GM18498 (cell line): ENCODE measurements around the gene SLC13A2.

Experiments used
- ATAC-seq: cut with Tn5 transposase; IDR thresholded peaks from one replicate; pipeline ENCODE4 v1.9.1; 2021; ENCODE audit warnings: mild to moderate bottlenecking, moderate library complexity; ENCODE audit not compliant: unreplicated experiment

The SLC13A2 gene

DNA sequence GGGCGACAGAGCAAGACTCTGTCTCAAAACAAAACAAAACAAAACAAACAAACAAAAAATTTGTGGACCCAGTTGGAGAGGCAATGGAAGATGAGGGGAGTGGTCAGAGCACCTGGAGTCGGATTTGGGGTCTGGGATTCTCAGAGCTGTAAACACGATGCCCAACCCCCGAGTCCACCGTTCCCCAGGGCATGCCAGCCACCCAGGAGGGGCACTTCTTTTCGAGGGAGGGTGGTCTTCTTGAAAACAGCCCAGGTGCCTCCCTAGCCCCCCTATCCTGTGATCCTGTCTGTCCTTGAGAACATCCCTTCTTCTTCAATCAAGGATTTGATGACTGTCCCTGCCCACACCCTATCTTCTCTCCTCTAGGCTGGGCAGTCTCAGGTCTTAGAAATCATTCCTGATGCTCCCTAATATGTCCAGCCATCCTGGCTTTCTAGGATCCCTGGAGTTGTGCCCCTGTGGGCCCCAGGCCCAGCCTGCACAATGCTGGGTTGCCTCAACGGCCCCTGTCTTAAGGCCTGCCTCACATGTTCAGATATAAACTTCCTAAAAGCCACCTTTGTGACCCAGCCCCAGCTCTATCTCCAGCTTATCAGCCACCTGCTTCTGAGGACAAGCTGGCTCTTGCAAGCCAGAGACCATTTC, 3.1 kb upstream of the SLC13A2 start:
- ATAC-seq = no peak

DNA sequence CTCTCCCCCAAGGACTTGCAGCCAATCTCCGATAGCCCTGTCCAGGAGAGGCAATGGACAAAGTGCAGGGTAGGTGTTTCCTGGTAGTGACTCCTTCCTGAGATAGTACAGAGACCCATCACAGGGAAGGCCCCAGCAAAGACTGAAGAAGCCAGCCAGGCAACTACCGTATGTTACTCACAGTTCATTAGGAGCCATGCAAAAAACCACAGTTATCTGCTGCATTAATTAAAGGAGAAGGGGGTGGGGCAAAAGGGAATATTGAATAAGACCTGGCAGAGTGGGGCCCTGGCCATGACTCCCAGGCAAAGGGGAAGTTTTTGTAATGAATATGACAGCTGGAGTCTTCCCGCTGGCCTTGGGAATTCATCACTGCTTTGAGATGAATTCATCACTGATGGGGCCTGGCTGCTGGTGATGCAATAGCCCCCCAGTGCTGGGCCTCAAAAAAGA, 2.5 kb upstream of the SLC13A2 start:
- ATAC-seq = no peak

DNA sequence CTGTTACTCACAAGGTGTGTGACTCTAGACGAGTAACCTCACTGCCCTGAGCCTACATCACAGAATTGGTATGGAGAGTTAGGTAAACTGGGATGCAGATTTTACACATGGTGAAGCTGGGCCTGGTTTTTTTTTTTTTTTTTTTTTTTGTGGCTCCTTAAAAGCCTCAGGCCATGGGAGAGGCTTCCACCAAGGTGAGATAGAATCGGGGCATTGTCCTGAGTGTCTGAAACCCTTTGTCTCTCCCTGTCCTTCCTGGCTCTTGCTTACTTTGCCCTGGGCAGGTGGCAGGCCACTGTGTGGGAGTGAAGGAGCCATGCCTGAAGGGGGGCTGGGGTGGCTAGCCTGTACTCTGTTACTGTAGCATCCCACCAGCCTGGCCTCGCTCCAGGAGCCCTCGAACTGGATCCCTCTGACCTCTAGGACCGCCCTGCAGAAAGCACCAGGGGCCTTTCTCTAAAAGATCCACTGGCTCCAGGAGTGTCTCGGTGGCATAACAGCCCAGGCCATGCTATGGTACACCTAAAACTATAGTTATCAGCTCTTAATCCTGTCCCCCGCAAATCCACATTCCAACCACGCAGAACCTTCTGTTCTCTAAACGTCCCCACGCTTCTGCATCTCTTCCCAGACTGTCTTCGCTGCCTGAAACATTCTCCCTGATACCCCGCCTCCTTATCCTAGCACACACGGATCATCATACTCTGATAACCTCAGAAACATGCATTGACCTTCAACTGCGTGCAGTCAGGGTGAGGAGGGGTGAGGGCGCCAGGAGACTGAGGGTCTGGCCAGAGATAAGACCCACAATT, 1.7 kb upstream of the SLC13A2 start:
- no peak for ATAC-seq

DNA sequence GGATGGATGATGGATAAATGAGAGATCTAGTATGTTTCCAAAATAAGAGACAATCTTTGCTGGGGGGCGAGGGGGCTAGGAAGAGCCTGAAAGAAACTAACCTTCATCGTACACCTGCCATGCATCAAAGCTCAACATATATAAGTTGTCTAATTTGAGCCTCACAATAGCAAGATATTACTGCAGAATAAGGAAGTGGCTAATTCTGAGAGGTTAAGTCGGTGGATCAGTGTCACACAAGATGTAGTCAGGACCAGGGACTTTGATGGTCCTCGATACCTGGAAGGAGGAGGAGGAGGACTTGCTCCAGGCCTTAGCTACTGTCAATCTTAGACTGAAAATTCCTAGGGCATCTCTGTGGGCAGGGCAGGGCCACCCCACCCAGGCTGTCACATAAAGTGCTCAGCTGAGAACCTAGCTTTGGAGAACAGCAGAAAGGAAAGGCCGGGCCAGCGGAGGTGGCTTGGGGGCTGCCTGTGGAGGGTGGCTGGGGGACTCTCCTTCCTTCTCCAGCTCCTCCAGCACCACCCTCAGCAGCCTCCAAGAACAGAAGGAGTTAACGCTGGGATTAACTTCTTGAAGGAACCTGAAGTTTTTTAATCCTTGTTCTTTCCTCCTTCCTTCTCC, 460 bp upstream of the SLC13A2 start:
- ATAC-seq = no peak

DNA sequence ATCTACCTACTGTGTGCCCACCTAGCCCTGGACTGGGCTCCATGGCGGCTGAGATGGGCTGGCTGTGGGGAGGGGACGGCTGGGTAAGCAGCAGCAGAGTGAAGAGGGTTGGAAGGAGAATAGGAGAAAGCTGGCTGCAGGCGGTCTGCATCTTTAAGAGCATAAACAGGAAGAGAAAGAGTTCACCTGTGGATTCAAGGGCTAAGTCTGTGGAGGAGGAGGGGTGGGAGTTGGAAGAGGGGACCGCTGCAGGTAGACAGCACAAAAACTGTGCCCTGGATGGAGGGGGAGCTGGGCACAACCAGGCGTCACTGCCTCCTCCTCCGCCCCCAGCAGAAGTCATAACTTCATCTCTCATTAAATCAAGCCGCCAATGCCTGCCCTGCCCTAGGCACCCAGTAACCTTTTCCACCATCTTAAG, 677 bp downstream of the SLC13A2 start:
- ATAC-seq = no peak

DNA sequence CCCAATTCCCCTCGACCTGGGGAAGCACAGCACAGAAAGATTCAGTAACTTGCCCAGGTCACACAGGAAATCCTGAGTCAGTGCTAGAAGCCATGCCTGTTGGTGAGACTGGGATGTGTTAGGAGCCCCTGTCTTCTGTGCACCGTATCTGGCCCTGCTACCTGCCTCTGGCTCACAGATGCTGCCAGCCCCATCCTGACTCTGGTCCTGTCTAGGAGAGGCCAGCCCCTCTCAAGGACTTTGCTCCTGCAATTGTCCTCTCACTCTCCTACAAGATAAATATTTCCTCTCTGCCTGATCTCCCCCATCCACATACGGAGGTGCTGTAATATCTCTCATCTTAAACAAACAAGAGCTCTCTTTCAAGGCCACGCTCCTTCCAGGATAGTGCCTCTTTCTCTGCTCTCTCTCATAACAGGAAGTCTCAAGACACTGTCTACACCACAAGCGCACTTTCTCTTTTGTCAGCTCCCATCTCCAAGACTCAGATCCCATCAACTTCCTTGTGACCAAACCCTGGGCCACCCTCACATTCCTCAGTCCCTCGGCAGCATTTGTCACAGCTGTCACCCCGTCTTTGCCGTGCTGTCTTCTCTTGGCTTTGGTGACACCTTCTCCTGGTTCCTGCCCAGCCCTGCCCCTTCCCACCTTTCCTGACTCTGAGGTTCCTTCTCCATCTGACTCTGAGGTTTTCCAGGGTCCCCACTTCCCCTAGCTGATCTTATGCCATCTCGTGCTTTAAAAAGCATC, 1.9 kb downstream of the SLC13A2 start:
- ATAC-seq = no peak

DNA sequence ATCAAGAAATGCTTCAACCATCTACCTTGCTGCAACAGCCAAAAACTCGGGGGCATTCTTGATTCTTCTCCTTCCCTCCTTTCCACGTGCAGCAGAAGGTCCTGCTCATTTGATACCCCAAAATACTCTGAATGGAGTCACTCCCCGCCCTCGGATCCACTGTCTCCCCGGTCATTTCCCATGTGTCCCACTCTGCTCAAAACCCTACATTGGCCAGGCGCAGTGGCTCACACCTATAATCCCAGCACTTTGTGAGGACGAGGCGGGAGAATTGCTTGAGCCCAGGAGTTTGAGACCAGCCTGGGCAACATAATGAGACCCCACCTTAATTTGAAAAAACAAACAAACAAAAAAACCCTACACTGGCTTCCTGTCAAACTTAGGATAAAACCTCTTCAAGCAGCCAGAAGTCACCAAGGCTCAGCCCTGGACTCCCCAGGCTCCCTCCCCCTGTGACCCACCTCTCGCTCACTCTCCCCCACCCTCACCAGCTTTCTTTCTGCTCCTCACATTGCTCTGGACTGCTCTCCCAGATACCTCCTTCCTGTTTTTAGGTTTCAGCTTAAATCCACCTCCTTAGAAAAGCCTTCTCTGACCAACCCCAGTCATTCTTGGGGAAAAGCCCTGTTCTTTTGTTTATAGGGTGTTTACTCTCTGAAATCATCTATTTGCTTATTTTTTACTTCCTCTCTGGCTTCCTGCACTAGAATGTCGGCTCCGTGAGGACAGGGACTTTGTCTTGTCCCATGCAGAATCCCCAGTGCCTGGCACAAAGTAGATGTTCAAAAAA, 2.8 kb downstream of the SLC13A2 start:
- ATAC-seq = no peak

DNA sequence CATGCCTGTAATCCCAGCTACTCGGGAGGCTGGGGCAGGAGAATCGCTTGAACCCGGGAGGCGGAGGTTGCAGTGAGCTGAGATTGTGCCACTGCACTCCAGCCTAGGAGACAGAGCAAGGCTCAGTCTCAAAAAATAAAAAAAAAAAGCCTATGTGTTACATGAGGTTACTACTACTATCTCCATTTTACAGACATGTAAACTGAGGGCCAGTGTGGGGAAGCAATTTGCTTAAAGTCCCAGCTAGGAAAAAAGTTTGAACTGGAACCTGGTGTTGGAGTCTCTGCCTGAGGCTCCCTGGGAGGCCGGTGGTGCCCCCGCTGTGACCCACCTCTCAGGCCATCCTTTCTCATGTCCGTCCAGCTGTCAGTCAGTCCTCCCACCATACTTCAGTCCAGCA, 4.5 kb downstream of the SLC13A2 start:
- ATAC-seq = no peak

DNA sequence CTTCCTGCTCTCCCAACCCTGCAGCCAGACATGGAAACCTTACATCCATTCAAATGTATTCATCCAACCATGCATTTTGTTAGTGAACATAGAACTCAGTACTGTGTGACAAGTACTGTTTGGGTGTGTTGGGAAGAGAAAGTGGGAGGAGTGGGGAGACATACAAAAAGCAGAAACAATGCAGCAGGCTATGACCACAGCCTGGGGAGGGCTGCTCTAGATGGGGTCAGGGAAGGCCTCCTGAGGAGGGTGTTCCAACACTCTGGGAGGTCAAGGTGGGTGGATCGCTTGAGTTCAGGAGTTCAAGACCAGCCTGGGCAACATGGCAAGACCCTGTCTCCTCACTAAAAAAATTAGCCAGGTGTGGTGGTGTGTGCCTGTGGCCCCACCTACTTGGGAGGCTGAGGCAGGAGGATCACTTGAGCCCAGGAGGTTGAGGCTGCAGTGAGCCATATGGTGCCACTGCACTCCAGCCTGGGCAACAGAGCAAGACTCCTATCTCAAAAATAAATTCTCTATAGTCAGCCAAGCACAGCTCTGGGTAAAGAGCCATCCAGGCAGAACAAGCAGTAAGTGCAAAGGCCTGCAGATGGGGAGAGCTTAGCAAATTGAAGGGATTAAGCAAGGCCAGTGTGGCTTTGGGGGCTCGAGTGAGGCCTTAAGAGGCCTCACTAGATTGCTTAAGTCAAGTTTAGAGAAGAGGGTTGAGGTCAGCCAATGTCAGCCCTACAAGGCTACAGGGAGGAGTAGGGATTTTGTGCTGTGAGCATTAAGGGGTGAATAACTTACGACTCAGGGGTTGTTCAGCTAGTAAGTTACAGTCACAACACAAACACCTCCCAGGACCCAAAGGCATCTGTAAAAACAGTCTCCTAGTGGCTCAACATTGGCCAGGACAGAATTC, 5.5 kb downstream of the SLC13A2 start:
- no peak for ATAC-seq

DNA sequence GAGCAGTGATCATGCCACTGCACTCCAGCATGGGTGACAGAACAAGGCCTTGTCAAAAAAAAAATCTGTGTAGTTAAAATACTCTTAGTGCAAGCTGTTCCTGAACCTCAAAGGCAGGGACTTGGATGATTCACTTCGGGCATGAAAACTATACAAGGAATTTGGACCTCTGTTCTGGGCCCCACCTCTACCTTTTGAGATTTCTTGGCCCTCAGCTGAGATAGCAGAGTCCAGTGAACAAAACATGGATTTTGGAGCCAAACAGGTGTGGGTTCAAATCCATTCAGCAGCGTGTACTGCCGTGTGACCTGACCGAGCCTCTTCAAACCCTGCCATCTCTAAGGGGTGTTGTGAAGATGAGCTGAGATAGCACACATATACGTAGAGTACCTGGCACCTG, 6.8 kb downstream of the SLC13A2 start:
- ATAC-seq = no peak

DNA sequence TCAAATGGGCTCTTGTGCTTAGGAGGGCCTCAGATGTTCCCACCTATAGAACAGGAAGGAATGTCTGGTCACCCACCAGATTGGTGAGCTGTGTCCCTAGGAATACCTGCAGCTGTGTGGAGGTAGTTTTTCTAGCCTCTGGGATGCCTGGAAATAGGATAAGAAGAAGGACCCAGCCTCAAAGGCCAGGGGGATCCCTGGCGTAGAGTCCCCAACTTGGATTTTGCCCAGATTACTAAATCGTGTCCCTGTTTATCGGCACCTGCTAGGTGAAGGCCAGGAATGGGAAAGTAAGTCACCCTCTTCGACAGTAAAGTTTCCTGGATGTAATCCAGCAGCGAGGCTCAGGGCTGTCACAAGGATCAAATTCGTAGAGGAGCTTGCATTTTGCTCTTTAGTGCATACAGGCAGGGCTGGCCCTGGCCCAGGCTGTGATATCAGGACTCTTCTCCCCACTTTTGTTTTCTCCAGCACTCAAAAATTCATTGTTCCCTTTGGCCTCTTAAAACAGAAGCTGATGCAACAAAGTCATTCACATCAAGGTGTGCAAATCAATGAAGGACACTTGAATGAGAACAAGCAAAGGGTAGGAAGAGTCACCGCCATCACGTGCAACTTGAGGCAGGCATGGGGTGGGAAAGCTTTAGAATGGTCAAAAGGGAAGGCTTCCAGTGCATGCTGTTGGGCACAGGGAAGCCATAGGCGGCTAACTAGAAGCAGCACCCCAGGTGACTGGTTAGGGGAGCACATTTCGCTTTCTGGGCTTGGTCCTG, 7.5 kb downstream of the SLC13A2 start:
- no peak for ATAC-seq

DNA sequence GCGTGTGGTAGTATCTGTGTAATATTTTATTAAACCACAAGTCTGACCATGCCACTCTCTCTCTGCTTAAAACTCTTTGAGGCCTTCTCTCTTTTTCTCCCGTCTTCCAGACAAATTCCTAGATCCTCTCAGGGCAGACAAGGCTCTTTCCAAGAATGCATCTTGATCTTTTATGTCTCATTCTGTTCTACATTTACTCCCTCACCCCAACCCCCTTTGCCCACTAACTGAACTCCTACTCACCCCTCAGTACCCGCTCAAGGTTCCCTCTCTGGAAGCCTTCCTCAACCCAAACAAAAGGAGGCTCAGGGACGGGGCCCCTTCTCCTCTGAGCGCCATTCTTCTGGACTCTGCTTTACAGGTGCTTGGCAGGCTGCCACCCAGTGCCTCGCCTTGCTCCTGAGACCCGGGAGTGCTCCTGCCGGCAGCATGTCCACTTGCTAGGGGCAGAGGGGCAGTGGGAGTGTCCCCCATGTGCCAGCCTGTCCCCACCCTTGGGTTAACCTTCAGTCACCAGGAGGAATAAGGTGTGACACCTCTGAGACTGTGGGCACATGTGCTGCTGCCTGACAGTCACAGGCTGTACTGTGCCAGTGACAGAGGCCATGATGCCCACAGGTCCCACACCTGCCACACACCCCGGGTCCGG, 9.2 kb downstream of the SLC13A2 start:
- ATAC-seq = no peak

DNA sequence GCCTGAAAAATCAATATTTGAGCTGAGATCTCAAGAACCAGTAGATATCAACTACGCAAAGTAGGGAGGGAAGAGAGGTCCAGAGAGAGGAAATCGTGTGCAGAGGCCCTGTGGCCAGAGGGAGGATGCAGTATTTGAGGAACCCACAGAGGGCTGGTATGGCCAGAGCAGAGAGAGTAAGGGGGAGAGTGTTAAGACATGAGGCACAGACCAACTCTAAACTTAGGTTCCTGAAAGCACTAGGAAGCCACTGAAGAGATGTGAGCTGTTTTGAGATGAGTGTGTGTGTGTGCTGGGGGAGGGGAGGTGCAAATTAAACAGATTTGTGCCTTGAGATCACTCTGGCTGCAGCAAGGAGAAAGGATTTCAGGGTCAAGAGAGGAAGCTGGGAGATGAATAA, 10.9 kb downstream of the SLC13A2 start:
- ATAC-seq = peak; percentile 89

DNA sequence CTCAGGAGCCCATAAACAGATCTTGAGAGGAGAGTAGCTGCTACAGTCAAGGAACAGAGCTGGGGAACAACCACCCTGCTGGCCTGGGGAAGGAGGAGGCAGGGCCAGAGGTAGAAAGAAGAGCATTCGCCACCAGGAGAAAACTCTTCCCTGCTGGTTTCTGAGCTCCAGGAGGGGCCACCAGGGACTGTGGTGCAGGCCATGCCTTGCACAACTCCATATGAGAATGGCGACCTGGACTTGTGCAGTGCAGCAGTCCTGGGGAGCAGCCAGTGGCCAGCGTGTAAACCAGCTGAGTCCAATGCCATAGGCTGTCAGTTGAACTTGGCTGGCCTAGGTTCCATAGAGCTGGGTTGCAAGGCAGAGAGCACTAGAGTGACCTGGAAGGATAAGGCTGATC, 11.6 kb downstream of the SLC13A2 start:
- ATAC-seq = no peak

DNA sequence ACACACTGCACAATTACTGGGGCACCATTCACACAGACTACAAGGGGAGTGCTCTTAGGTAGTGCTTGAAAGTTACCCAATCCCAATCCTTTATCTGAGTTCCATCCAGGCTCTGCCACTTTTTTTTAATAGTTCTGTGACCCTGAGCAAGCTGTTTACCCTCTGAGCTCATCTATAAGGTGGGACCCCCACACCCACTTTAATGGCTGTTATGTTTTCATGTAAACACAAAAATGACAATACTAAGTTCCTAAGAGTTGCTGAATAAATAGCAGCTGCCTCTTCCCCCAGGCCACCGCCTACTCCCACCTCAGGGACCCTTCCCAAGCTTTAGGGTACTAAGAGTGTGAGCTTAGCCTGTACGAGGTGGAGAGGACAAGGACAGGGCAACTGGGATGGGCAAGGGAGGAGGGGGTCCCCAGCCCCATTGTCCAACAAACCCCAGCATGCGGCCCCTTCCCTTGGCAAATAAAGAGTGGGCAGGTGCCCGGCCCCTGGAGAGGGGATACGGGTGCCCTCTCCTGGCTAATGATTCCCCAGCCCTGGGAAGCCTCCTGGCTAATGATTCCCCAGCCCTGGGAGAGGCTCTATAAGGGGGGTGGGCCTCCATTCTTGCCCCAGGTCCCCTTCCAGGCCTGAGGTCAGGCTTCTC, 14.6 kb downstream of the SLC13A2 start:
- ATAC-seq = no peak

DNA sequence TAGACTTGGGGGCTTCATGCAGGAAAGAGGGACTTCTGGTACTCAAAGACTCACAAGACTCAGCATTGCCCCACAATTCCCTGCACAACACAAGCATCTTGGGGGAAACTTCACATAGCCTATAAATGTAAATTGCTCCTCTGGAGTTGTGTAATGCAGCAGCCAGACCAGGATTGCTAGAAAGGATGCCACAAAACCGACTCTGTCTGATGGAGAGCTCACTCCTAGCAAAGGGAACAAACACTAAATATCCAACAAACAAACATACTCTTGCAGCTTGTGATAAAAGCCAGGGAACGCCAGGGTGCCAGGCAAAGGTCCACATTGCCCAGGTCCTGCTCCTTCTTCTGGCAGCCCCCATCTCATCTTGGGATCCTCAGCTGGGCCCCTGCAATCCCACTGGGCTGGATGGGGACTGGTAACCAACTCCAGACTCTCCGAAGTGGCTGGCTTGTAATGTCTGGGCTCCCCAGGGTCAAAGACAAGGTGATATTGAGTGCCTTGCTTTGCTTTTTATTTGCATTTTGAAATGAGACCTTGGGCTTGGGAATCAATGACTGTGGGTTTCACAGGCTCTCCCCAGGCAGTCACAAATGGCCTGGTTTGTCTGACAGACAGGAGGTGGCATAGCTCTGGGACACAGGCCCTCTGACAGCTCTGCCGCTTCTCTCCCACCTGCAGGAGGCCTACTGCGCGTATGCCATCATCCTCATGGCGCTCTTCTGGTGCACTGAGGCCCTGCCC, 15.3 kb downstream of the SLC13A2 start:
- no peak for ATAC-seq

DNA sequence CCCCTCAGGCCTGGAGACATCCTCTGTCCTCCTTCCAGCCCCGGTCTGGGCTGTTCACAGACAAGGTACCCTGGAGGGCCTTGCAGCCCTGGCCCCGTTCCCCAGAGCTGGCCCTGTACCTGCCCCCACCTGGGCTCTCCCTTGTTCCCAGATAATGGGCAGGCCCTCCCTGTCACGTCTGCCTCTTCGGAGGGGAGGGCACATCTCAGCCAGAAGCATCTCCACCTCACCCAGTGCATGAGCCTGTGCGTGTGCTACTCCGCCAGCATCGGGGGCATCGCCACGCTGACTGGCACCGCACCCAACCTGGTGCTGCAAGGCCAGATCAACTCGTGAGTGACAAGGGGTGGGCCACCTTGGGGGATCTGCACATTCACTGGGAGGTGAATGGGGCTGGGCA, 17.8 kb downstream of the SLC13A2 start:
- no peak for ATAC-seq
